ENCODE data around the gene CA5A.

The CA5A gene

GRCh38 chr16:87845807-87846619, 90.3 kb downstream of the CA5A start:
- no peak for DNase-seq

DNA sequence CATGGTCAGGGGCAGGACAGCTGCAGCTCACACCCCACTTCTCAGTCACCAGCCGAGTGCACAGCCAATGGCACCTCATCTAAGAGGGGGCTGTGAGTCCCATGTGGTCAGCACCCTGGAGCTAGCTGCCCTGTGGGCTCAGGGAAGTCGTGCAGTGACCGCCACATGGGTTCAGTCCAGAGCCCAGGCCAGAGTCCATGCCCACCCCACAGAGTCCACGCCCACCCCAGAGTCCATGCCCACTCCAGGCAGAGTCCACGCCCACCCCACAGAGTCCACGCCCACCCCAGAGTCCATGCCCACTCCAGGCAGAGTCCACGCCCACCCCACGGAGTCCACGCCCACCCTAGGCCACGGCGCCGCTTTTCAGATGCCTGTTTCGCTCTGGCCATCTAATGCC, 91.1 kb downstream of the CA5A start:
- no peak for DNase-seq

DNA sequence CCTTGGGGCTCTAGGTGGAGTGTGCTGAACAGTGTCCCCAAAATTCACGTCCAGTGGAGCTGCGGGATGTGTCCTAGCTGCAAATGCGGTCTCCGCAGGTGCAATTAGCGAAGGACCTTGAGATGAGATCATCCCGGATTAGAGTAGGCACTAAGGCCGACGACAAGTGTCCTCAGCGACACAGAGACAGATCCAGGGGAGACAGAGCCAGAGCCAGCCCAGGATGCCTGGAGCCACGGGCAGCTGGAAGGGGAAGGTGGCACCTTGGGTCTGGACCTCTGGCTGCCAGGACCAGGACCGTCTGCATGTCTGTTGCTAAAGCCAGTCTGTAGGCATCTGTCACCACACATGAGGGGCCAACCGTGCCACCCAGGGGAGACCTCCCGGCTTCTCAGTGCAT, 91.5 kb downstream of the CA5A start:
- DNase-seq, result no peak

- DNase-seq, result no peak
Measured at GRCh38 chr16:87844120-87844733, 92.1 kb downstream of the CA5A start.

- no peak for DNase-seq
Measured at GRCh38 chr16:87843678-87844105, 92.6 kb downstream of the CA5A start.

GRCh38 chr16:87842209-87842869, 94.0 kb downstream of the CA5A start:
- DNase-seq, result no peak

DNA sequence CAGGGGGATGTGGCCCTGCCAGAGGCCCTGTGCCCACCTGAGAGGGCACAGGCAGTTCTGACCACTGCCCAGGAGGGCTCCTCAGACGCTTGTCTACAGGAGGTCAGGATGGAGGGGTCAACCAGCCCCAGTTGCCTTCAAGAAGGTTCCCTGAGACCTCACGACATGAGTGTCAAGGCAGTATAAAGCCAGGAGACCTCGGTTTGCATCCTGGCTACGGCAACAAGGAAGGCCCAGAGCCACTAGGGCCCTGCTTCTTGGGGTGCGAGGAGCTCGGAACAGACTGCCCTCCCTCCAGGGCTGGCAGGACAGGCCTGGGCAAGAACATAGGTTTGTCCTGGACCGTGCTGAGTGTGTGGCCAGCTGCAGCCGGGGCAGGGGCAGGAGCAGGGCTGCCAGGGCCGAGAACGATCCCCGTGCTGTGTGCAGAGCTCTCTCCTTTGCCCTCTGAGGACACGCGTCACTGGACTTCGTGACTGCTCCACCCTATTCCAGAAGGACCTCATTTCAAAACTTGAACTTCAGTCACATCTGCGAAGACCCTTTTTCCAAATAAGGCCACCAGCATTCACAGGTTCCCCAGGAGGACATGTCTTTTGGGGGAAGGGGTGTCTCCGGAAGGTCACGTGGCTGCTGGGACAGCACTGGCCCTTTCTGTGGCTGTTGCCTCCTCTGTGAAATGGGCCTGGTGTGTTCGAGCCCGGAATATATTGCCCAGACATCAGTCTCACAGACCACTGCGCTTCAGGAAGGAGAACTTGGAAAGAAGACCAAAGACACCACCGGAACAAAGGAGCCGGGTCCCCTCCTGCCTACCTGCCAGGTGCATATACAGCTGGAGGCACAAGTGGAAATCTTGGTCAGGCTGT, 94.8 kb downstream of the CA5A start:
- no peak for DNase-seq

DNA sequence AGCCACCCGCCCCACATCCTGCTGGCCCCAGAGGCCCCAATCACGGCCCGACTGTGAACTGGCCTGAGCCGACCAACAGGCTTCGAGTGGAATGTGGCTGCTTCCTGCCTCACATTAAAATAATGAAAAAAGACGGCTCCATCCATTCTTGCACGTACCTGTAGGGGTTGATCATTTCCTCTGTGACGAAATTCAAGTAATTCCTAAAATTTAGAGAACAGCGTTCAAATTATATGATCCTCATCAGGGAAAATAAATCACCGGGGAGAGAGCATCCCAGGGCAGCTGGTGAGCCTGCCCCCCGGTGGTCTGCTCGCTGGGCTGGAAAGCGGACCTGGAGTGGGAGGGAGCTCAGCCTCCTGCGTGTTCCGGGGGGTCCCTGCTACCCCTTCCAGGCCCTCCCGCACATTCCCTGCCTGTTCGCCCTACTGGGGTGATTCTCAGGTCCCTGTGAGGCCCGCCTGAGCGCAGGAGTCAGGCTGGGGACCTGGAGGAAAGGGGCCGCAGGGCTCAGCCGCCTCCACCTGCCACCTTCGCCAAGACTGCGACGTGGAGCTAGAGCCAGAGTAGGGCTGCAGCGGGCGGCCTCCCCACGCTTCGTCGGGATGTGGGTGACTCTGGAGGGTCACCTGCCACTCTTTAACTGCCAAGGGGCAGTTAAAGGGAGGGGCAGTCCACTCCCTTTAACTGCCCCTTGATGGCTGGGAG, 95.9 kb downstream of the CA5A start:
- DNase-seq, result no peak

DNA sequence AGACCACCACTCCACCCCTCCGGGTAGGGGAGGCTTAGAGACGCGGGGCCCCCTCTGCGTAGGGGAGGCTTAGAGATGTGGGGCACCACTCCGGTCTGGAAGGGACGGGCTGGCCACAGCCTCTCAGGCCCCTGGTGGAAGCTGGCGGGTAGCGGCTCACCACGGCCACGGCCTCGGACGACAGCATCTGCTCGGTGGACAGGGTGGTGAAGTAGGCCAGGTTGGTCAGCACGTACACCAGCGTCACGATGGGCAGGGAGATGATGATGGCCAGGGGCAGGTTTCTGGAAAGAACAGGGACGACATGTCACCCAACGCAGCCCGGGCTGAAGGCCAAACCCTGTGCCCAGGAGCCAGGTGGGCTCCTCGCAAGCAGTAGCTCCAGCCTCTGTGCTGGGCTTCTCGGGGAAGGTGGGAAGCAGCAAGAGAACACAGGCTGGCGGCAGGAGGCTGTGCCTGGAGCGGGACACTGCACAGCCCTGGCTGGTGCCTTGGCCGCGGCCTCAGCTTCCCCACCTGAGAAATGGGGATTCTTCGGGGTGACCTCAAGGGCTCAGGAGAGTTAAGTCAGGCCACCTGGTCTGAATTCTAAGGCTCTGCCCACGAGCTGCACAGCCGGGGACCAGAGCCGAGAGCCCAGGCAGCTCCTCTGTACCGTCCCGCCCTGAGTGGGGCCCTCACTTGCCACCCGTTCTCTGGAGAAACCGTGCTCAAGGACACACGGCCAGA, 96.6 kb downstream of the CA5A start:
- no peak for DNase-seq

DNA sequence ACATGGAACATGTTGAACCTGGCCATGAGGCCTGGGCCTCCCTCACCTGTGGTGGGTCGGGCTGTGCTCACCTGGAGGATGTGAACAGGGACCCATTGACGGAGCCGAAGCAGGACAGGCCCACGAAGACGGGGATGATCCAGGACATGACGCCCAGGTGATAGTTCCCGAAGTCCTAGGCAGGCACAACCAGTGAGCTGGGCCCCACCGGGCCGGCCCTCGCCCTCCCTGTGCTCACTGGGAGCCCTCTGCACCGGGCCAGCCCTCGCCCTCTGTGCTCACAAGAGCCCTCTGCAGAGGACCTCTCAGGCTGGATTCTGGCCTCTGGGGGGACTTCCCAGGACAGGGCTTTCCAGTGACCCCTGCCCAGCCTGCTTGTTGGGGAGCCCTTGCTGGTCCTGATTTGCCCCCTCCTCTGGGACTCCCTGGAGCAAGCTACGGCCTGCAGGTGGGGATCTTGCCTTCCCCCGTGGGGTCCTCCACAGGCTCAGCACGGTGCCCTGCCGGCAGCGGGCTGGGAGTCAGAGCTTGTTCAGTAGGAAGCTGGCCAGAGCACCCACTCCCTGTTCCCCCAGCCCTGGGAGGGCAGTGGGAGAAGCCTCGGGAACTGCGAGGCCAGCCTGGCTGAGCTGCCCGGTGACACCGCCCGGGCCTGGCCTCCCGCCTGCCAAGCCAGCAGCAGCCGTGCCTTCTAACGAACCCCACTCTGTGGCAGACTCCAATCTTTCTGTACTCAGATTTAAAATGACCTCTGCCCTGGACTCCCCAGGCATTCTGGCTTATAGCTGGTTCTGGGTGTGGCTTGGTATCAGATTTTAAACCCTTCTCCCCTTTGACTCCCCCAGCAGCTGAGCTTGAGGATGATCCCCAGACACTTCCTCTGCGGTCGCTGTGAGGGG, 97.4 kb downstream of the CA5A start:
- no peak for DNase-seq
